ENCODE results near the gene SMAD3.
A peak's percentile ranks its signal among the peaks of the same experiment; 100 is the strongest.

SMAD3 gene

DNA sequence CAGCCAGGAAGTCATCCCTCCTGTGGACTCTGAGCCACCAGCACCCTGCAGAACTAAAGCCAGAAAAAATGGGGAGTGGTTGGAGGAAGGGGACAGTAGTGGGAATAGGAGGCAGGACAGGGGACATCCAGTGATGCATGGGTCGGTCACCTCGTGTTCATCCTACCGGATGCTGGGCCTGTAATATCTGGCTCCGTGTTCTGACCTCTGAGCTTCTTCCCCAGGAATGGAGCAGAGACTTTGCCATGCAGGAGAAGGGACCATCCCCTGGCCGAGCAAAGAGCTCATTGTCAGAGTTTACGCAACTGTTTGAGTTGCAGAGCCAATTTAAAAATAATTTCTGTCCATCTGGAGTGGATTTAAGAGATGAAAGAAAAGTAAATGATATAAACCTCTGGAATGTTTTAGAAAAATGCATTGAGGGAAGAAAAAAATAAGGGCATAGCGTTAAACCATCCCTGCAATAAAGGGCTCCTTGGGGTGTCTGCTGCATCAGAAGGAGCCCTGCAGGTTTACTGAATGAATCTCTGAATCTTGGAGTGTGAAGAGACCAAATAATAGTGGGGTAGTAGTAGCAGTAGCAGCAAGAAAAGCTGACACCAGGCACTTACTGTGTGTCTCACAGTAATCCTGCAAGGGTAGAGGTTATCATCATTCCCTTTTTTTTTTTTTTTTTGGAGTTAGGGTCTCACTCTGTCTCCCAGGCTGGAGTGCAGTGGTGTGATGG lies 118.2 kb downstream of the SMAD3 start:
- no peak for DNase-seq (ENCODE audit: low spot score)

DNA sequence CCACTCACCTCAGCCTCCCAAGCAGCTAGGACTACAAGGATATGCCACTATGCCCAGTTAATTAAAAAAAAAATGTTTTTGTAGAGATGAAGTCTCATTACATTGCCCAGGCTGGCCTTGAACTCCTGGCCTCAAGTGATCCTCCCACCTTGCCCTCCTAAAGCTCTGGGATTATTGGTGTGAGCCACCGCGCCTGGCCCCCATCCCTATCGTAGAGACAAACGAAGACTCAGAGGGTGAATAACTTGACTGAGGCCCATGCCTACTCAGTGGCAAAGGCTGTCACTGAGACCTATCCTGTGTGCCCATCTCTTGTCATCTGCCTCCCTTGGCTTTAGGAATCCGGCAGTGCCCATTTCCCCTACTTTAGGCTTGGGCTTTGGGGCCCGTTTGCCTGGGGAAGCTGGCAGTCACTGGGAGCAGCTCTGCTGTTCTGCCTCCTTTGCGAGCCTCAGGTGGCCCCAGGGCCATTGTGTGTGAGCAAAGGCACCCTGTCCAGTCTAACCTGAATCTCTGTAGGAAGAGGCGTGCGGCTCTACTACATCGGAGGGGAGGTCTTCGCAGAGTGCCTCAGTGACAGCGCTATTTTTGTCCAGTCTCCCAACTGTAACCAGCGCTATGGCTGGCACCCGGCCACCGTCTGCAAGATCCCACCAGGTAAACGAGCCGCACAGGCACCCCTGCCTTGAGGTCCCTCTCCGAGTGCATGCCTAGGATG lies 119.0 kb downstream of the SMAD3 start:
- DNase-seq (ENCODE audit: low spot score) = no peak

DNA sequence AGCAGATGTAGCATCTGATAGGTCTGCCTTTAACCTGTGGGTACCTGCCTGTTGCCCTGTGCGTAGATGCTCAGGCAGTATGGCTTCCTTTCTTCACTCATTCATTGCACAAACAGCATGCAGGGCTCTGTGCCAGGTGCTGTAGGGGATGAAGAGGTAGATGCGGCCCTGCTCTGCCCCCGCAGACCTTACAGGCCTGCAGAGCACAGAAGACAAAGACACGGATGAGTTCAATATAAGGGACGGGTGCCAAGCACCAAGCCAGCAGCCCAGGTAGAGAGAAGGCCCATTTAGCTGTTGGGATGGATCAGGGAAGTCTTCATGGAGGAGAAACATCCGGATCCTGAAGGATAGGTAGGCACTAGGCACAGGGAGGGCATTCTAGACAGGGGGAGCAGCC lies 119.6 kb downstream of the SMAD3 start:
- no peak for DNase-seq (ENCODE audit: low spot score)

DNA sequence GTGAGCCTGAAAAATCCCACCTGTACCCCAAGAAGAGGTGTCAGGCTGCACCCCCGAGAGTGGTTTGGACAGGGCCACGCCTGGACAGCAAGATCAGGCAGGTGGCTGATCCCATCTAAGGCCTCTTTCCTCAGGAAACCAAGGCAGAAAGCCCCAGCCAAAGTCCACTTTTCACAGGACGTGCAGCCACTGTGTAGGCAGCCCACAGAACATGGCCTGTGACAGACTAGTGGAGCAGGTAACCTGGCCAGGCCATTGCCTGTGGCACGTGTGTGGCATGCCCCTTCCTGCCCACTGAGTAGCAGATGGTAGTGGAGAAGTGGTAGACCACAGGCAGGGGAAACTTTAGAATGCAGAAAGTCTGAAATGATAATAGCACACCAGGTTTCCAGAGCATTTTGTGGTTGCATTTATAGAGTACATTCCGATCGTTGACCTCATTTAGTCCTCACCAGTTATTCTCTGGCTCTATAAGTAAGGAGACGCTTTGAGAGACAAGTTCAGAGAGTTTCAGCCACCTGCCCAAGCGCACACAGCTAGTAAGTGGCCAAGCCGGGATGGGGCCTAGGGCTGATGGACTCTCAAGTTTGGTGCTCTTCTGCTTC lies 120.3 kb downstream of the SMAD3 start:
- no peak for DNase-seq (ENCODE audit: low spot score)

DNA sequence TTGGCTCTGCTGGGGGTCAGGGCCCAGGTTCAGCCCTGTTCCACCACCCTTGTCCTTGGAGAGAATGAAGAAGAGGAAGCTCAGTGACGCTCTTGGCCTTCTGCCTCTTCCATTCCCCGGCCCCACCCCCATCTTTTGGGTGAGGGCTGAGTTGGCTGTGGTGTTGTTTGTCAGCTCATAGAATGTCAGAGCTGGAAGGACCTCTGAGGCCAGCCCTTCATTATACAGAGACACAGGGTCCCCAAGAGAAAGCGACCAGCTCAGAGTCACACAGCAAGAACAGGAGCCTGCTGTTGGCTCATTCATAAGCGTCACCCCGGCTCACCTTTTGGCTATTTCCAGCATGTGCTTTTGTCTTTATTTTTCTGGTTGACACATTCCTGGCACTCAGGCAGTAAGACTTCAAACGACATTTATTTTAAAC lies 120.8 kb downstream of the SMAD3 start:
- DNase-seq (ENCODE audit: low spot score) = no peak

DNA sequence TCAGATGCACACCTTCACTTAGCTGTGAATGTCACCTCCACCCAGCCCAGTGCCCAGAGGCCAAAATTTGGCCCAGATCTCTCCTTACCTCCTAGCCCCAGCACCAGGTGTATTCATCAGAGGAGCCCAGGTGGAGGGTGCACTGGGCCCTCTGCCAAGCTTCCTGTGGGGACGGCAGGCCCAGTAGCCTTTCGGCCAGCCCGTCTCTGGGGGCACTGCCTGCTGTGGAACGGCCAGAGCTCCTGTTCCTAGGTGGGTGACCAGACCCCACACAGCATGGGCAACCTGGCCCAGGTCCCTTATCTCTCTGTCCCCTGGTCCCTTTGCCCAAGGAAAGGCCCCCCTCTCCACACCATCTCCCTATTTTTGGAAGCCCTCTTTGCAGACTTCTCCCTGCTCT lies 121.3 kb downstream of the SMAD3 start:
- no peak for DNase-seq (ENCODE audit: low spot score)

DNA sequence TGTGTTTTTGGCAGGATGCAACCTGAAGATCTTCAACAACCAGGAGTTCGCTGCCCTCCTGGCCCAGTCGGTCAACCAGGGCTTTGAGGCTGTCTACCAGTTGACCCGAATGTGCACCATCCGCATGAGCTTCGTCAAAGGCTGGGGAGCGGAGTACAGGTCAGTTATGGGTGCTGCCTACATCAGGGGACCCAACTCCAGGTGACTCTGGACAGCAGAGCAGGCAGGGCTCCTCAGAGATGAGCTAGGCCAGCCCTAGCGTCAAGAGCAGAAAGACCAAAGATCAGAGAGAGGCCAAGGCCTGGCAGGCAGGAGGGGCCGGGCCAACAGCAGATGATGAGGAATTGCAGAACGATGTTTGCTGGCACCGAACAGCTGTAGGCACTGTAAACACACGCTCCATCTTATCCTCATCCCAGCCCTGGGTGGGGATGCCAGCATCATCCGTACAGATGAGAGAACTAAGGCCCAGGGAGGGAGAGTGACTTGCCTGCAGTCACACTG lies 122.0 kb downstream of the SMAD3 start:
- no peak for DNase-seq (ENCODE audit: low spot score)

DNA sequence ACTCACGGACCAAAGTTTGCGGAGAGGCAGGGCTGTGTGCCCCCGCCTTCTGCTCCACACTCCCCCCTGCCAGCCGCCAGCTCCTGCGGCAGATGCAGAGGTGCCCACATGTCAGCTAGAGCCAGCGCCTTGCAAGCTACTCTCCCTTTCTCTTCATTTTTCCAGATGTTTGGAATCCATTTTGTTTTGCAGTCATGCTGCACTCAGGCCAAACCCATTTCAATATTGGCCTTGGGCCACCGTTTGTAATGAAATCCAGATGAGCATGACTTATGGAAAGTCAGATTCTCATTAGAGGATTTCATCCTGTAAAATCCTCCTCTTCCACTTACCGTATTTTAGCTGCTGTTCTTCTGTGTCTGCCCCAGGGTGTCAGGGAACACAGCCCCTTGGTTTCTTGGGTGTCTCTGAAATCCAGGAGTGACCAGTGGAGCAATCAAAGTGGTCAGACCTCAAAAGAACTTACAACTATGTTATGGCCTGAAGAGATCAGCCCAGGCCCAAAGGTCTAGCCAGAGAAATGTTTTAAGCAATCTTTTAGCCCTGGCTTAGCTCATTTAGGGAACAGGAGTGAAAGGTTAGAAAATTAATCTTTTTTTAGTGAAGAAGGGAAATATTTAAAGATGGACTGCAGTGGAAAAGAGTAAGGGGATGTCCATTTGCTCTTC lies 123.3 kb downstream of the SMAD3 start:
- no peak for DNase-seq (ENCODE audit: low spot score)

DNA sequence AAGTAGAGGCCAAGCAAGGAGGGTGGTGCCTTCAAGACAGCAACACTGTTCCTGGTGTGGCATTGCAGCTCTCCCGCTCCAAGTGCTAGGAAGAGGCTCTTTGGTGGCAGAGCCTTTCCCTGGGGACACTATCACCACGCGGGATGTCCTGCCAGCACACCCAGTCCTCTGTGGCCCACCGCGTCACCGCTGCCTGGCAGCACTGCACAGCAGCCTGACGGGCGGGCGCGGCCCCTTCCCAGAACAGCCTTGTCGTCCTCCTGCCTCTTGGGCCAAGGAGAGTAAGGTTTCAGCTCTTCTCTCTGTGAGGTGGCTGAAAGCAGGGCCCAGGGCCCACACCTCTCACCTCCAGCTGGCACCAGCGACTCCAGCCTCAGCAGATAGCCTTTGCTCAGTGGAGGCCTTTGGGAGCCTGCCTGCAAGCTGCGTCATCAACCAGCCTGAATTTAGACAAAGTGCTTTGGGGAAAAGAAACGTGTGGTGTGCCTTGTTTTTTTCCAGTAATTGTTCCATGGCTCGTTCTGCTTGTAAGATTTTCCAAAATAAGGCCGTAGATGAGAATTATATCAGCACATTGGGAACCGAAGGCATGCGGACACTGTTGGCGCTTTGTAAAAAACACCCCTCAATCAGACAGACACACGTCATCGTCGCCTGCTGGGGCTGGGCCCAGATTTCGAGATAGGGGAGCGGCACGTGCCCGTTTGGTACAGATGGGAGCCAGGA lies 124.1 kb downstream of the SMAD3 start:
- no peak for DNase-seq (ENCODE audit: low spot score)

DNA sequence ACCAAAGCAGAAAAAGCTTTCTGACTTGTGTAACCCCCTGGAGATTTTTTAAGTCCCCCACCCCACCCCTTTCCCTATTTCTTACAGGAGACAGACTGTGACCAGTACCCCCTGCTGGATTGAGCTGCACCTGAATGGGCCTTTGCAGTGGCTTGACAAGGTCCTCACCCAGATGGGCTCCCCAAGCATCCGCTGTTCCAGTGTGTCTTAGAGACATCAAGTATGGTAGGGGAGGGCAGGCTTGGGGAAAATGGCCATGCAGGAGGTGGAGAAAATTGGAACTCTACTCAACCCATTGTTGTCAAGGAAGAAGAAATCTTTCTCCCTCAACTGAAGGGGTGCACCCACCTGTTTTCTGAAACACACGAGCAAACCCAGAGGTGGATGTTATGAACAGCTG lies 124.9 kb downstream of the SMAD3 start:
- DNase-seq (ENCODE audit: low spot score) = no peak

DNA sequence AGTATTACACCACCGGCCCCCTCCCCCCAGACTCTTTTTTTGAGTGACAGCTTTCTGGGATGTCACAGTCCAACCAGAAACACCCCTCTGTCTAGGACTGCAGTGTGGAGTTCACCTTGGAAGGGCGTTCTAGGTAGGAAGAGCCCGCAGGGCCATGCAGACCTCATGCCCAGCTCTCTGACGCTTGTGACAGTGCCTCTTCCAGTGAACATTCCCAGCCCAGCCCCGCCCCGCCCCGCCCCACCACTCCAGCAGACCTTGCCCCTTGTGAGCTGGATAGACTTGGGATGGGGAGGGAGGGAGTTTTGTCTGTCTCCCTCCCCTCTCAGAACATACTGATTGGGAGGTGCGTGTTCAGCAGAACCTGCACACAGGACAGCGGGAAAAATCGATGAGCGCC lies 125.4 kb downstream of the SMAD3 start:
- DNase-seq (ENCODE audit: low spot score) = peak; percentile 30

DNA sequence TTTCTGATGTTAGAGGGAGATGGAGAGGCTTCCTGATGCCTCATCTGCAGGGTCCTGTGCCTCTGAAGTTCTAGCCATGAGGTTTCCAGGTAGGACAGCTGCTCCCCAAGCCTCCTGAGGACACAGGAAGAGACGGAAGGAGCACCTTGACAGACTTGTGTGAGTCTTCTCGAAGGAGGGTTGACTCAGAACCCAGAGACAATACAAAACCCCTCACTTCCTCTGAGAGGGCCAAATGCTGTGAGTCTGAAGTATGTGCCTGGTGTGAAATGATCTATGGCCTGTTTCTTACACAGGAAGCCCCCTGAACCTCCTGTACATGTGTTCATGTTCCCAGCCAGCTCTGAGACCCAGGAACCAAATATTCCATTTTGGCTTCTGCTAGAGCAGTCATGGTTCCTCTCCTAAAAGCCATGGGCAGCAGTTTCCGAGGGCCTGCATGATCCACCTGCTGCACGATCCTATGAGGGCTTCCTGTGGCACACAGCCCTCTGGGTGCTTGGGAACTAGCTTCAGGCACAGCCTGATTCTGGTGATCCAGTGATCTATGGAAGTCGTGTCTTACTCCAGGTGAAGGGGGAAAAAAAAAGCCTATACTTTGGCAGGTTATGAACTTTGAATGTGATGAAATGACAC lies 126.9 kb downstream of the SMAD3 start:
- no peak for DNase-seq (ENCODE audit: low spot score)

DNA sequence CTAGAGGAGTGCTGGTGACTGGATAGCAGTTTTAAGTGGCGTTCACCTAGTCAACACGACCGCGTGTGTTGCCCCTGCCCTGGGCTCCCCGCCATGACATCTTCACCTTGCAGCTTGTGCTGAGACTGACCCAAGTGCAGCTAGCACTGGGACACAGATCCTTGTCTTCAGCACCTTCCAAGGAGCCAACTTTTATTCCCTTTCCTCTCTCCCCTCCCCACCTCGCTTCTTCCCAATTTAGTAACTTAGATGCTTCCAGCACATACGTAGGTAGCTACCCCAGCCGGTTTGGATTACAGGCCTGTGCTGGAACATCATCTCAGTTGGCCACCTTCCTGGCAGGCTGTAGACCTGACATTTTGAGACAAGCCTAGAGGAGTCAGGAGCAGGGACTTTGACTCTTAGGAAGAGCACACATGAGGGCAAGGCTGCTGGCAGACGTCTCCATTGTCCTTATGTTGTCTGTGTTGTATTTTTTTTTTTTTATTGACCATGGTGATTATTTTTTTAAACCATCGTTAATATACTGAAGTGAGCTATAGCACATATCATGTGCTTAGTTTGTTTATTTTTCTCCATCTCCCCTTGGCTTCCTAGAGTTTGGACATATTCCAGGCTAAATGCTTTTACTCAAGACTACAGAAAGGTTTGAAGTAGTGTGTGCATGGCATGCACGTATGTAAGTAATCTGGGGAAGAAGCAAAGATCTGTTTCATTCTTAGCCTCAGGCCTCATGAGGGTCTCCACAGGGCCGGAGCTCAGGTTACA lies 128.0 kb downstream of the SMAD3 start:
- no peak for DNase-seq (ENCODE audit: low spot score)

DNA sequence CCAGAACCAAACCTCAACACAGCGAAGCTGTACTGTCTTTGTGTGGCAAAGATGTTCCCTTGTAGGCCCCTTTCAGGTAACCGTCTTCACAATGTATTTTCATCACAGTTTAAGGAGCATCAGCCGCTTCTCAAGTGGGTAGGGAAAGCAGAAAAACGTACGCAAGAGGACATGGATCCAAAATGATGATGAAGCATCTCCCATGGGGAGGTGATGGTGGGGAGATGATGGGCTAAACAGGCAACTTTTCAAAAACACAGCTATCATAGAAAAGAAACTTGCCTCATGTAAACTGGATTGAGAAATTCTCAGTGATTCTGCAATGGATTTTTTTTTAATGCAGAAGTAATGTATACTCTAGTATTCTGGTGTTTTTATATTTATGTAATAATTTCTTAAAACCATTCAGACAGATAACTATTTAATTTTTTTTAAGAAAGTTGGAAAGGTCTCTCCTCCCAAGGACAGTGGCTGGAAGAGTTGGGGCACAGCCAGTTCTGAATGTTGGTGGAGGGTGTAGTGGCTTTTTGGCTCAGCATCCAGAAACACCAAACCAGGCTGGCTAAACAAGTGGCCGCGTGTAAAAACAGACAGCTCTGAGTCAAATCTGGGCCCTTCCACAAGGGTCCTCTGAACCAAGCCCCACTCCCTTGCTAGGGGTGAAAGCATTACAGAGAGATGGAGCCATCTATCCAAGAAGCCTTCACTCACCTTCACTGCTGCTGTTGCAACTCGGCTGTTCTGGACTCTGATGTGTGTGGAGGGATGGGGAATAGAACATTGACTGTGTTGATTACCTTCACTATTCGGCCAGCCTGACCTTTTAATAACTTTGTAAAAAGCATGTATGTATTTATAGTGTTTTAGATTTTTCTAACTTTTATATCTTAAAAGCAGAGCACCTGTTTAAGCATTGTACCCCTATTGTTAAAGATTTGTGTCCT lies 129.0 kb downstream of the SMAD3 start:
- no peak for DNase-seq (ENCODE audit: low spot score)

DNA sequence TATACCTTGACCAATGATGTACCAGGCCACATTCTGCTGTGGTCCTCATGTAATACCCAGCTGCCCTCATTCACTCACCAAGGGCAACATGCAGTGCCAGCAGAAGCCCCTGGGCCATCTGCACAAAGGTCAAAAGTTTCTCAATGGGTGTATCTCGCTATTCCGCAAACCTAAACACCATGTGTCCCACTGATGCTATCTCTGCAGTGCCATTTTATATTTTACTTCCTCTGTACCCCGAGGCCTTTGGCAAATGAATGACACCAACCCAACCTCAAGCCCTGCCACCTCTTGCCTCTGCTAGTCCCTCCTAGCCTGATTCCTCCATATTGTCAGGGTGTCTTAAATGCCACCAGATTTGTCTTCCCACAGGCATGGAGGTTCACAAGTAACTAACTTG lies 129.9 kb downstream of the SMAD3 start:
- no peak for DNase-seq (ENCODE audit: low spot score)

DNA sequence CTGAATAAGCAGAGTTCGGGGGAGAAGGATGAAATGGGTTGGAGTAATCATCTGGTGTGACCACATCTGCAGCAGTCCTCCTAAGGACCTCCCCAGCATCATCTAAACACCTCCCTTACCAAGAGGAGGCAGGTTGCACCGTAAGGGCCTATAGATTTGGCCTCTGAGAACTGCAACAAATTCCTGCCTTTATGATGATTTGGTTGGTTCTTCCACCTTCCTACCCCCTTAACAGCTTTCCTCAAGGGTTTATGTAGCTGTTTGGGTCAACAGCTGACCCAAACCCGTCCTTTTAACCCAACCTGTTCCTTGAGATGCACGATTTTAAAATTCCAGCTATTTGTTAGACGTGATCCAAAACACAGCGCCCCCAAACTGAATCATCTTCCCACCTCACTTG lies 130.8 kb downstream of the SMAD3 start:
- no peak for DNase-seq (ENCODE audit: low spot score)

DNA sequence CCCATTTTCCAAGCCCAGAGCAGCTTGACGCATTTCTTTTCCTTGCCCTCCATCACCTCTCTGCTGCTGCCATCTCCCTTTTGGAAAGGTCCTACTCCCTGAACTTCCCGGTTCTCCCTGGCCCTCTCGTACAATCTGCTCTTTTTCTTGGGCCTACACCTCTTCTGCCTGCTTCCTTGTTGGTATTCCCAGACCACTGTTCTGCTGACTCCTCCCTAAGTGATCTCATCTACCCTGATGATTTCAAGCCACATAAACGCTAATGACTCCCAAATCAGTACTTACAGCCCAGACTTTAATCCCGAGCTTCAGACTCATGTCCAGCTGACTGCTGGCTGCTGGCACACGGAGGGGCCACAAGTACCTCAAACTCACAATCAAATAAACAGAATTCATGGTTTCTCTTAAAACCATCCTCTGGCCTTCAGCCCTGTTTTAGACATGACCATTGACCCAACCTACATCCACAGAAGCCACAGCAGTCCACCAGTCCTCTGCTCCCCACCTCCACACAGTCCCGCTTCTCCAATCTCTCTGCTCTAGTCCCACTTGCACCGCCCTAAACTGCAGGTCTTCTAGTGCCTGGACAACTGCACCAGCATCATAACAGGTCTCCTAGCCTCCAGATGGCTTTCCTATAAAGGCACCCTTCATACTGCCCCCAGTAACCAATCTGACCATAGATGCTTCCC lies 131.4 kb downstream of the SMAD3 start:
- peak; percentile 15 for DNase-seq (ENCODE audit: low spot score)

DNA sequence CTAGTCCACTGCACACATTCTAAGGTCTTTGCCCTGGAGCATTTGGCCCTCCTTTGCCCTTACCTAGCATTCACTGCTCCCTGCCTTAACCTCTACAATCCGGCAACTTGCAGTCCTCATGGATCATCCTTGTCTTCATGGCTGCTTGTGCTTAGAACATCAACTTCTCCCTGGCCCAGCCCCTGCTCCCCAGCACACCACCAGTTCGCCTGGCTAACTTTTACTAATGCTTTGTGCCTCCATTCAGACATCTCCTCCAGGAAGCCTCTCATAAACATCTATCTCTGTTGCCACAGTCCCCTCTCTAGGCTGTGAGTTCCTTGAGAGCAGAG lies 131.9 kb downstream of the SMAD3 start:
- no peak for DNase-seq (ENCODE audit: low spot score)

DNA sequence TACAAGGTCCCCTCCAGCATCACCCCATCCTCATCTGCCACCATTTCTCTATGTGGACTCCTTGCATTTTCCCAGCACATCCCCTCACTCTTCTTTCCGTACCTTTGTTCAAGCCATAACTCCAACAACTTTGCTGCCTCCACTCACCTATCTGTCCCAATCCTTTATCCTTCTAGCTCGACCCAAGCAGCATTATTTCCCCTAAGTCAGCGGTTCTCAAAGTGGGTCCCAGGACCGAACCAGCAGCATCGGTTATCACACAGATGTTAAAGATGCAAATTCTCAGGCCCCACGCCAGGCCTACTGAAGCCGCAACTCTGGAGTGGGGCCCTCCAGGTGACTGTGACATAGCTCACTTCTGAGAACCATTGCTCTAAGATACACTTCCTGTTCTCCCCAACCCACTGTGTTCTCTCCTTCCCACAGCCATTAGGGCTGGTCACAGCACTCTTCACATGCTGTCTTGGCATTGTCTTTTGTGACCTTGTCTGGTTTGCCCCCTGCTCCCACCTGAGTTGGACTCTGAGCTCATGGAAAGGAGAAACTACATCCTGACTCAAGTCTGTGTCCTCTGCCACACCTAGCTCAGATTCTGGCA lies 132.9 kb downstream of the SMAD3 start:
- no peak for DNase-seq (ENCODE audit: low spot score)

All from LoVo (cell line).